IPS-20b (cell line): ENCODE results near the gene CLEC20A.
"Not testable (repeated sequence)": the region's sequence is repeated elsewhere in the genome, so short reads cannot be mapped to it uniquely, and the experiment has no call there.

ENCODE experiments used
- H3K27ac ChIP-seq: one replicate; pipeline ENCODE4 v1.5.1; 2013; ENCODE audit warnings: low read length
- H3K27me3 ChIP-seq: 2 replicates; pipeline ENCODE4 v1.6.1; 2013; ENCODE audit warnings: mild to moderate bottlenecking, low read length, inconsistent platforms; ENCODE audit not compliant: insufficient read depth
- H3K36me3 ChIP-seq: 2 replicates; pipeline ENCODE4 v1.6.1; 2013; ENCODE audit warnings: low read depth, mild to moderate bottlenecking, inconsistent platforms, low read length, moderate library complexity; ENCODE audit not compliant: insufficient read depth
- H3K4me1 ChIP-seq: 2 replicates; pipeline ENCODE4 v1.6.1; 2013; ENCODE audit warnings: mild to moderate bottlenecking, control low read depth, inconsistent platforms, low read length, moderate library complexity; ENCODE audit not compliant: insufficient read depth
- H3K4me3 ChIP-seq: 2 replicates; pipeline ENCODE4 v1.5.1; 2013; ENCODE audit warnings: mild to moderate bottlenecking, low read length, inconsistent platforms
- H3K9ac ChIP-seq: 2 replicates; pipeline ENCODE4 v1.6.1; 2013; ENCODE audit warnings: low read depth, mild to moderate bottlenecking, inconsistent platforms, low read length, moderate library complexity
- H3K9me3 ChIP-seq: 2 replicates; pipeline ENCODE4 v1.6.1; 2013; ENCODE audit warnings: mild to moderate bottlenecking, low read depth, low read length, inconsistent platforms; ENCODE audit not compliant: insufficient read depth

Gene CLEC20A

DNA sequence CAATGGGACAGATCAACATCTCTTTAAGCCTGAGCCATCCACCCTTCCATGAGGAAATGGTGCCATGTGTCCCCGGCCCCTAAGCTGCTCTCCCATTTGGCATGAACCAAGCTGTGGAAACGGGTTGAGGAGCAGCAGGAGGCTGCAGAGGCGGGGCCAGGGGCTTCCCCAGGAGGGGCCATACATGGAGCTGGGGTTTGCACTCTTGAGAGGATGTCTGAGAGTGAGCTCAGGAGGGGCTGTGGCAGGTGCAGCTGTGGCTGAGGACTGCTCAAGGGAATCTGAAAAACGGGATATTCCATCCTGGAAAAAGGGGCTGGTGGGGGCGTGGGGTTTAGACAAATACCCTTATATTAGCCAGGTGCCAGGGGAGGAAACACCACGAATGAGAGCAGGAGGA, 7.1 kb upstream of the CLEC20A start:
- no peaks in the 10 kb centered on the region for H3K36me3 ChIP-seq
- H3K27me3 ChIP-seq: no peaks in the 10 kb centered on the region
- H3K4me1 ChIP-seq: 0 out of 2 replicates have a peak, but pooled peaks cover 3% of the 10 kb centered on the region
- no peak overlapping the region for H3K9ac ChIP-seq
- H3K27ac ChIP-seq: no peak overlapping the region
- no peak overlapping the region for H3K4me3 ChIP-seq
- no peaks in the 10 kb centered on the region for H3K9me3 ChIP-seq

DNA sequence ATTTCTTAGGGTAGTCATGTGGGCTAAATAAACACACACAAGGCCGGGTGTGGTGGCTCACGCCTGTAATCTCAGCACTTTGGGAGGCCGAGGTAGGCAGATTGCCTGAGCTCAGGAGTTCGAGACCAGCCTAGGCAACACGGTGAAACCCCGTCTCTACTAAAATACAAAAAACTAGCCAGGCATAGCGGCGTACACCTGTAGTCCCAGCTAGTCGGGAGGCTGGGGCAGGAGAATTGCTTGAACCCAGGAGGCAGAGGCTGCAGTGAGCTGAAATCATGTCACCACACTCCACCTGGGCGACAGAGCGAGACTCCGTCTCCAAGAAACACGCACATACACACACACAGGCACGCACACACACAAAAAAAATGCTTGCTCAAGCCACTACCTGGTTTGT, 6.6 kb upstream of the CLEC20A start:
- H3K4me3 ChIP-seq, H3K27ac ChIP-seq, H3K9me3 ChIP-seq, H3K27me3 ChIP-seq, H3K9ac ChIP-seq, H3K36me3 ChIP-seq, H3K4me1 ChIP-seq: not testable (repeated sequence)

DNA sequence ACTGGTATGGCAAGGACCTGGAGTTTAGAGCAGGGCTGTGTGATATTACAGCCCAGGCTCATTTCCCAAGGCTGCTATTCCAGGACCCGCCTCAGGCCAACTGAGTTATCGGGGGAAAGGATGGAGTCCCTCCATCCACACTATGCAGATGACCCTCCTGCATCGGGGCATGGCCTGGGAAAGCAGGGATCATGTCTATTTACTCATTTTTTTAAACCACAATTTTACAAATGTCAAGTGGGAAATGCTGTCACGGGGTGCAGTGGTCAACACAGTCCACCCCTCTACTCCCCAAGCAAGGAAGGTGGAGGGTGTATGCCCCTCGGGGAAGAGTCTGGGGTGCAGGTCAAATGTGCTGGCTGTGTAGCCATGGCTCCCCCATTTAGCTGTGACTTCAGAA, 6.1 kb upstream of the CLEC20A start:
- Histone ChIP-seq H3K36me3 (no peaks in the 10 kb centered on the region), H3K9me3 (no peaks in the 10 kb centered on the region), H3K27ac (no peak overlapping the region), H3K4me3 (no peak overlapping the region), H3K4me1 (0 out of 2 replicates have a peak, but pooled peaks cover 3% of the 10 kb centered on the region), H3K9ac (no peak overlapping the region), H3K27me3 (no peaks in the 10 kb centered on the region)

DNA sequence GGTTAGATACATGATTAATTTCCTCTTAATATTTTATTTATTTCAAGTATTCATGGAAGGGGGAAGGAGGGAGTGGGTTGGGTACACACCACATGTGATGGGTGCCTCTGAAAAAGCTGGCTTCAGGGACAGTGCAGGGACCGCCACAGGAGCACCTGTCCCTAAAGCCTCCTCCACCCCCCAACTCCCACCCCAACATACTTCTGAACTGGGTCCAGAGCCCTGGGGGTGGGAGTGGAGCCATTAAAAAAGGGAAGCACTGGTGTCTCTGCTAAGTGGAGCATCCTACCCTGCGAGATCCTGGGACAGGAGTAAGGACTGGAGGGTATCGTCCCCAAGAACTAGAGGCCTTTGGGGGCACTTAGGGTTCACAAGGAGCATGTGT, 5.6 kb upstream of the CLEC20A start:
- H3K9ac ChIP-seq: no peak overlapping the region
- H3K27ac ChIP-seq: no peak overlapping the region
- 0 out of 2 replicates have a peak, but pooled peaks cover 3% of the 10 kb centered on the region for H3K4me1 ChIP-seq
- H3K36me3 ChIP-seq: no peaks in the 10 kb centered on the region
- H3K9me3 ChIP-seq: no peaks in the 10 kb centered on the region
- no peak overlapping the region for H3K4me3 ChIP-seq
- no peaks in the 10 kb centered on the region for H3K27me3 ChIP-seq

DNA sequence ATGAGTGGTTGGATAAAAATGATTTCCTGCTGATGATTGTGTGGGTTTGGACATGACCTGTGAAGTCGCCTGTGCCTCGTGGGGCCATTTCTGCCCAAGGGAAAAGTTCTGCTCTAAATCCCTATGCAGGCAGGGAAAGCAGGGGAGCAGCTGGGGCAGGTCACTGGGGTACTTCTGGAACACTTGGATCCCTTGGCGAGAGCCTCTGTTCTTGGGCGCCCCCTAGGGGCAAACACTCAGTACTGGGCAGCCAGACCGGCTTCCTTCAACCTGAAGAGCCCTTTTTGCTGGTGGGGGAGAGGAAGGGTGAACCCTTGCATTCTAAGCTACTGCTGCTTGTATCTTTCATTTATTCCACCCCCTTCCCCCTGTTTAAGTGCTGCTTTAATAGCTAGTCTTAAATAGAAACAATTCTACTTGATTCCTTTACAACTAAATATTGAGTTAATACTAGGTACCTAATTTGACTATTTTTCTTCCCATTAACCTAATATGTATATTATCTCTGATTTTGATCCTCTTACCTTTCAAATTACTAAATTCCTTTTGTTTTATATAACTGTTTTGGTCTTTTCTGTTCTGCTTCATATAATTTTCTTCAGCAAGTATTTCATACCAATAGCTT, 5.1 kb upstream of the CLEC20A start:
- H3K4me3 ChIP-seq: no peak overlapping the region
- 0 out of 2 replicates have a peak, but pooled peaks cover 3% of the 10 kb centered on the region for H3K4me1 ChIP-seq
- no peaks in the 10 kb centered on the region for H3K27me3 ChIP-seq
- no peak overlapping the region for H3K9ac ChIP-seq
- H3K36me3 ChIP-seq: no peaks in the 10 kb centered on the region
- no peak overlapping the region for H3K27ac ChIP-seq
- H3K9me3 ChIP-seq: no peaks in the 10 kb centered on the region

DNA sequence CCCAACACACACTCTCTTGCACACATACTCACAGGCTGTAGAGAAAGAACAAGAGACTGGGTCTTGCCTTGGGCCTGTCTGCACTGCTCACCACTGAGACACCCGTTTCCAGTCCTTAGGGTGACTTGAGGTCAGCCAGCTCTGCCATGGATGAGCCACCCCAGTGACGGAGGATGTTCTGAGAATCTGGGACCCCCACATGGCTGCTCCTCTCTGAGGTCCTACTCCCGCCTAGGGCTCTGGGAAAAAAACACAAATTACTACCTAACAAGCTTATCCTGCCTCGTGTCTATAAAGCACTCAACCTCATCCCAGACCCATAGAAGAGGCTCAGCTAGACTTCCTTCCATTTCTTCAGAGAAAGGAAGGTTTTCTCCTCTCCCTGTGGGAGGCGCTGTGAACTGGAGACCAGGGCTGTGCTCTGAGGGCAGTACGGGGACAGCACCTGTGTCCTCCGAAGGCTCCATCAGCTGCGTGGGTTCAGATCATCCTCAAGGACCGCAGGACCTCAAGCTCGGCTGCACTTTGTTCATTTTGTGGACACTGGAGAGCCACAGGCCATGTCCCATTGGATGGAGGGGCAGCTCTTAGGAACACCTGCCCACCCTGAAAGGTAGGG, 4.3 kb upstream of the CLEC20A start:
- Histone ChIP-seq H3K27ac (no peak overlapping the region), H3K27me3 (no peaks in the 10 kb centered on the region), H3K9me3 (no peaks in the 10 kb centered on the region), H3K9ac (no peak overlapping the region), H3K4me3 (no peak overlapping the region), H3K4me1 (0 out of 2 replicates have a peak, but pooled peaks cover 3% of the 10 kb centered on the region), H3K36me3 (no peaks in the 10 kb centered on the region)

DNA sequence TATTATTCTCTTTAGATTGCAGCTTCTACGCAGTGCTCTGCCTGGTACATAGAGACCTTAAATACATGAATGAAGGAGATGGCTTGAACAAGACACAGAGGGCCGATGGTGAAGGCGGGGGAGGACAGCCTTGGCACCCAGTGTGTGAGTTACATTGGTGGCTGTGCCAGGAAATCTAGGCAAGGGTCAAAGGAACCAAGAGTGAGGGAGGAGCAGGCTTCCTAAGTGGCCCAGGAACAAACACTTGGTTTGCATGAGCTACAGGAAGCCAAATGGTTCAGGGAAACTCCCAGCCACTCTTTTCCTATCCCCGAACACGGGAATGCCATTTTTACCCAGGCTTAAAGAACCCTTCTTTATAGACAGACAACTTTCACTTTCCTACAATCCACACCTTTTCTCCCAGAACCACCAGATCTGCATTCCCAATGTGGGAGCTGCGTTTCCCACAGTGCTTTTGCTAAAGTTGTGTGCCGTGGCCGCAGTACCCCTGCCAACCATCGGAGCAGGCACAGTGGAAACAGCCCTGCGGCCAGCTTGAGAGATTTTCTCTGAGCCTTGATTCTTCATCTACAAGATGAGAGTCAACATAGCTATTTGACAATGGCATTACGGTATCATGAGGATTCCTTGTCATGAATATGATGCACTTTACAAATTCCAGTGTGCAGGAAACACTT, 3.5 kb upstream of the CLEC20A start:
- Histone ChIP-seq H3K4me3 (no peak overlapping the region), H3K27me3 (no peaks in the 10 kb centered on the region), H3K9ac (no peak overlapping the region), H3K9me3 (no peaks in the 10 kb centered on the region), H3K4me1 (0 out of 2 replicates have a peak, but pooled peaks cover 3% of the 10 kb centered on the region), H3K36me3 (no peaks in the 10 kb centered on the region), H3K27ac (no peak overlapping the region)

DNA sequence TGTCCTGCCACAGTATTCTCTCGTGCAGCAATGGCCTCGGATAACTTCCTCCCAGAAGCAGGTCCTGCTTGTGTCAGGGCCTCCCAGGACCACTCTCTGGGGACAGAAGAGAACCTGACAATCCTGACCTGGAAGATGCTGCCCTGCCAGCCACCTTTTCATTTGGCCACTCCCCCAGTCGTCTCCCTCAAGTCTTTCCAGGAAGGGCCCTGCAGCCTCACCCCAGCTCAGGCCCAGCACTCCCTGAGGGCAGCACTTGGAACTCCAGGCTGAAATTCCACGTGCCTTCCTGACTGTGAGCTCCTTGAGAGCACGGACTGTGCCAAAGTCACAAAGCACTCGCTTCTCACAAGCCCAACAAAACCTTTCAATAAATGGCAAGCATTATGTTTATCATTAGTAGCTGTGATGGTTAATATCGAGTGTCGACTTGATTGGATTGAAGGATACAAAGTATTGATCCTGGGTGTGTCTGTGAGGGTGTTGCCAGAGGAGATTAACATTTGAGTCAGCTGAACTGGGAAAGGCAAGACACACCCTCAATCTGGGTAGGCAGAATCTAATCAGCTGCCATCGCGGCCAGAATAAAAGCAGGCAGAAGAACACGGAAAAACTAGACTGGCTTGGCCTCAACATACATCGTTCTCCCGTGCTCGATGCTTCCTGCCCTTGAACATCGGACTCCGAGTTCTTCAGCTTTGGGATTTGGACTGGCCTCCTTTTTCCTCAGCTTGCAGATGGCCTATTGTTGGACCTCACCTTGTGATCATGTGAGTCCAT, 2.3 kb upstream of the CLEC20A start:
- H3K9me3 ChIP-seq: no peaks in the 10 kb centered on the region
- H3K27me3 ChIP-seq: no peaks in the 10 kb centered on the region
- H3K36me3 ChIP-seq: no peaks in the 10 kb centered on the region
- H3K4me1 ChIP-seq: 0 out of 2 replicates have a peak, but pooled peaks cover 3% of the 10 kb centered on the region
- H3K4me3 ChIP-seq: no peak overlapping the region
- H3K9ac ChIP-seq: no peak overlapping the region
- no peak overlapping the region for H3K27ac ChIP-seq

DNA sequence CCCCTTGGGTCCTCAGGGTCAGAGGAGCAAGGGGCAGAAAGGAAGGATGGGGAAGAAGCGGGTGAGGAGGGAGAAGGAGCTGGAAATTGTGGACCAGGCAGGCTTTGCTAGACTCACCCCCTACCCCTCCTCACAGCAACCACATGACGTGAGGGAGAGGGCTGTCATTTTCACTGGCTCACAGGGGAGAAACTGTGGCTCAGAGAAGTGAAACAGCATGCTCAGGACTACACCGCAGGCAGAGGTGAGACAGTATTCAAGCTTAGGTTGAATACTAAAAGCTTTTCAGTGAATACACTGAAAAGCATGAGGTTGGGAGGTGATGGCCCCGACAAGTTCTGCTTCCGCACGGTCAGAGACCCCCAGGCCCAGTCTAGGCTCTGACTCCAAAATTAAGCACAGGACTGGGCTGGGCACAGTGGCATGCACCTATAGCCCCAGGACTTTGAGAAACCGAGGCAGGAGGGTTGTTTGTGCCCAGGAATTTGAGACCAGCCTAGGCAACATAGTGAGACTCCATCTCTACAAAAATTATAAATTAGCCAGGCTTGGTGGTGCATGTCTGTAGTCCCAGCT, 1.2 kb upstream of the CLEC20A start:
- H3K4me3 ChIP-seq: no peak overlapping the region
- H3K36me3 ChIP-seq: no peaks in the 10 kb centered on the region
- no peak overlapping the region for H3K27ac ChIP-seq

DNA sequence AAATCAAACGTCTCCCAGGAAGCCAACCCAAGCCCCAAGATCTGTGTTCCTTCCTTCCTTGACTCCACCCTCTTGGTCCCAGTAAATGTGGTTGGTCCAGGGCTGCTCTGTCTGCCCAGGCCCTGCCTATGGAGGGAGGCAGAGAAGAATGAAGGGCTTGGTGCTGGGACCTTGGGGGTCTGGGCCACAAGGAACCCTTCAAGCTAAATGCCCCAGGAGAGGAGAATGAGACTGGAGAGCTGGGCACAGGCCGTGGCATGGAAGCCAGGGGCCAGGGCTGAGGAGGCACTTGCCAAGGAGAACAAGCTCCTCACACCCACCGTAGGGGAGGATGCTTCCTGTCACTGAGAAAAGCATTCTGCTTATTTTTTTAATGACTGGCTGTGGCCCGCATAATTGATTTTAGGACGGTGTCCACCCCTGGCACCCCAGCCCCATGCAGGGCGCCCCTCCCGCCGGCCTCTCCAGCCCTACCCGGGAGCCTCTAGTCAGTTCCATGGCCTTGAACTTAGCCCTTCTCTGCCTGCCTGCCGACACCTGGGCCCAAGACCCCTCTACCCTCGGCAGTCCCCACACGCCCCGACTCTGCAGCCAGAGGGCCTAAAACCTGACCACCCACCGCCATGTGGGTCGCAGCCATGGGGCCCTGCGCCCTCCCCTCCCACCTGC, 889 bp downstream of the CLEC20A start:
- Histone ChIP-seq H3K27me3 (no peaks in the 10 kb centered on the region), H3K4me3 (no peak overlapping the region), H3K4me1 (0 out of 2 replicates have a peak, but pooled peaks cover 3% of the 10 kb centered on the region), H3K9ac (no peak overlapping the region), H3K36me3 (no peaks in the 10 kb centered on the region), H3K9me3 (no peaks in the 10 kb centered on the region), H3K27ac (no peak overlapping the region)

More for the DNA sequence above, 1.2 kb upstream of the CLEC20A start:
- Histone ChIP-seq H3K27me3 (no peaks in the 10 kb centered on the region), H3K9ac (no peak overlapping the region), H3K9me3 (no peaks in the 10 kb centered on the region), H3K4me1 (0 out of 2 replicates have a peak, but pooled peaks cover 3% of the 10 kb centered on the region)

DNA sequence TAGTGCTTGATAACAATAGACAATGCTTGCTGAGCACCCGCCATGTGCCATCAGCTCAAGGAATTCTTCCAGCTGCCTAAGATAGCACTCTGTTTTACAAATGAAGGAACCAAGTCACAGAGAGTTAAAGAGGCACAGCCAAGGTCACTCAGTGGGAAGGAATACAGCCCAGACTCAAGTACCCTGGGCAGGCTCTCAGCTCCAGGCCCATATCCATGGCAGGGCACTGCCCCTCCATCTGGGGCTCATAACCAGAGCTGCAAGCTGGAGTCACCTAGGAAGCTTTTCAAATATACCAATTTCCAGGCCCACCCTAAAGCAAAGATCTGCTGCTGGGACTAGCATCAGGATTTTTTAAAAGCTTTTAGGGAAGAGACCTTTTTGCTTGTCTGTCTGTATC, 1.6 kb downstream of the CLEC20A start:
- no peak overlapping the region for H3K4me3 ChIP-seq

More for the DNA sequence above, 1.6 kb downstream of the CLEC20A start:
- H3K9ac ChIP-seq: no peak overlapping the region
- no peaks in the 10 kb centered on the region for H3K36me3 ChIP-seq
- no peaks in the 10 kb centered on the region for H3K27me3 ChIP-seq
- H3K4me1 ChIP-seq: 0 out of 2 replicates have a peak, but pooled peaks cover 1% of the 10 kb centered on the region
- no peaks in the 10 kb centered on the region for H3K9me3 ChIP-seq
- no peak overlapping the region for H3K27ac ChIP-seq
